Cerebellar cortex (tissue), 1 donor: ENCODE results near the gene DBX2.
A peak's percentile ranks its signal among the peaks of the same experiment; 100 is the strongest.
"Not testable (repeated sequence)": the region's sequence is repeated elsewhere in the genome, so short reads cannot be mapped to it uniquely, and the experiment has no call there.

ENCODE experiments used
- DNase-seq: peaks from one replicate; pipeline ENCODE4 v3.0.0-alpha.2; 2015; ENCODE audit warnings: low spot score

Gene DBX2

GRCh38 chr12:45010059-45010458 lies 40.8 kb downstream of the DBX2 start:
- DNase-seq: no peak

GRCh38 chr12:45008211-45008610 lies 42.7 kb downstream of the DBX2 start:
- no peak for DNase-seq

- no peak for DNase-seq
Measured at GRCh38 chr12:44999355-44999754, 51.5 kb downstream of the DBX2 start.

GRCh38 chr12:44993161-44993560 lies 57.7 kb downstream of the DBX2 start:
- no peak for DNase-seq

GRCh38 chr12:44984863-44985262 lies 66.0 kb downstream of the DBX2 start:
- not testable (repeated sequence) for DNase-seq

GRCh38 chr12:44979918-44980317 lies 71.0 kb downstream of the DBX2 start:
- no peak for DNase-seq

GRCh38 chr12:44976246-44976645 lies 74.7 kb downstream of the DBX2 start:
- DNase-seq: no peak

- DNase-seq: peak; percentile 18
Measured at GRCh38 chr12:44972746-44973421, 78.0 kb downstream of the DBX2 start.

GRCh38 chr12:44968965-44969364 lies 81.9 kb downstream of the DBX2 start:
- DNase-seq: no peak
